ENCODE data around the gene ZMYND19. TPM values are rescaled to one million over a fixed set of nuclear protein-coding genes. Genes with fewer than 3 reads are reported as not detected.

The ZMYND19 gene
- 12.1 and 15.4 TPM in 2 replicates for total RNA-seq

DNA sequence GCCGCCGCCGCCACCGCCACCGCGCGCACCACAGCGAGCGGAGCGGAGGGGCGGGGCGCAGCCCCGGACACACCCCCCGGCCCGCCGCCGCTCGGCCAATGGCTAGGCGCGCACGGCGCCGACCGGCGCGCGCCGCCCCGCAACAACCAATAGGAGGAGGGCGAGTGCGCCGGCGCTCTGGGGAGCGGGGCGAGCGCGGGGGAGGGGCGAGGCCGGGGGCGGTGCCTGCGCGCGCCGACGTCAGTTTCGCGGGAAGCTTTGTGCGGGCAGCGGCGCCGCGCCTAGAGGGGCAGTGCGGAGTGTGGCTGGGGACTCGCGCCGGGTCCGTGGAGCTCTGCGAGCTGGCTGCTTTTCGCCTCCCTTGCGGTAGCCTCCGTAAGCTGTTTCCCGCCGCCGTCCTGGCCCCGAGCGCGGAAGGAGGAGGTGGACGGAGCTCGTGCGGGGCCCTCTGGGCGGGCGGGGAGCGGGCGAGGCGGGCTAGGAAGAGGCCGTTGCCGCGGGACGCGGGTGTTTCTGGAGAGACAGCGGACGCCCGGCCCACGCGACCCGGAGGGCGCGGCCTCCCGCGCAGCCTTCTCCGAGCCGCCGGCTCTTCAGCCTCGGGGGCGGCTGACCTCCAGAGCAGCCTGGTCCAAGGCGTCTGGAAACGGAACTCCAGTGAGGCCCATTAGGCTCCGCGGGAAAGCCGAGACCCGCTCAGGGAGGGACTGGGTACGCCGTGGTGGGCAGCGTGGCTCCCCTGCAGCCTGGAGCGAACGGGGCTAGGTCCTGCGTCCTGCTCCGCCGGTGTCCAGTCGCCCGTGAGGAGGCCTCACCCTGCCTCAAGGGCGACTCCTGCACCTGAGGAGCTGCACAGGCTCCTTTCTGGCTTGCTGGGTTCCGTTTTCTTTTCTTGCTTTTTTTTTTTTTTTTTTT, at the start of gene ZMYND19:
ZMYND19 (minus strand) TSS at position 44 of the 915 bp plus-strand sequence. CDS start 249 bp downstream, outside the sequence.

GRCh38 chr9:137618105-137619067, 28.1 kb upstream of the ZMYND19 start, which contains the start of gene EHMT1:
Gene EHMT1, plus strand, starts transcription at chr9:137619005. Its CDS starts 24 bp downstream, at chr9:137619029.

GRCh38 chr9:137605121-137606004, 15.1 kb upstream of the ZMYND19 start, which contains the start of gene ARRDC1:
Gene ARRDC1, plus strand, starts transcription at chr9:137605686. Its CDS starts 32 bp downstream, at chr9:137605718.

DNA sequence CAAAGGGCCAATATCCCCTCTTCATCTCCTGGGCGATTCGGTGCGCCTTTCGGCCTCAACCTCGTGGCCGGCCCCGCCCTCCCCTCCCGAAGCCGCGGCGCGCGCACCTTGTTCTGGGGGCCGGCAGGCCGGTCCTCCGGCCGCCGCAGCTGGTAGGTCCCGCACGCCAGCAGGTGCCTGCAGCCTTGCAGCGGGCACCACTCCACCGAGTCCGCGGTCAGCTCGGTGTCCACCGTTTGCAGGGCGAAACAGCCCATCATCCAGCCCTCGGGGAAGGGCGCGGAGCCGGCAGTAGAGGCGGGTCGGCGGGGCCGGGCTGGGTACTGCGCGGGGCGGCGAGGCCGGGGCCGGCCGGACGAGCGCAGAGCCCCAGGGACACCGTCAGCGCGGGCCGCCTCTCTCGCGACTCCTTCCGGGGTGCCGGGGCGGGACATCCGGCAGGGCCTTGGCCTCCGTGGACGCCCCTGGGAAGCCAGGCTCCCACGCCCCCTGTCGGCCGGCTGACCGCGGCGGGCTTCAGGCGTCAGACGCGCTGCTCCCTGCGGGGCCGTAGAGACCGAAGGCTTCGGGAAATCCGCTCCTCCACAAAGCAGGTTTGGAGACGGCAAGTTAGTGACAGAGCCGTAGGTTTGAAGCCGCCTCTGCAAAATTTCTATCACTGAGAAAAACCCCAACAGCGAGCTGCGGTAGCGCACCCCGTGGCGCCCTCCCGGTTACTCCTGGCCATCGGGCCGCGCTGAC, 11.6 kb downstream of the ZMYND19 start, which contains the start of gene DPH7:
DPH7 (minus strand) TSS at position 408 of the 741 bp plus-strand sequence; CDS start at position 260, 148 bp downstream.

DNA sequence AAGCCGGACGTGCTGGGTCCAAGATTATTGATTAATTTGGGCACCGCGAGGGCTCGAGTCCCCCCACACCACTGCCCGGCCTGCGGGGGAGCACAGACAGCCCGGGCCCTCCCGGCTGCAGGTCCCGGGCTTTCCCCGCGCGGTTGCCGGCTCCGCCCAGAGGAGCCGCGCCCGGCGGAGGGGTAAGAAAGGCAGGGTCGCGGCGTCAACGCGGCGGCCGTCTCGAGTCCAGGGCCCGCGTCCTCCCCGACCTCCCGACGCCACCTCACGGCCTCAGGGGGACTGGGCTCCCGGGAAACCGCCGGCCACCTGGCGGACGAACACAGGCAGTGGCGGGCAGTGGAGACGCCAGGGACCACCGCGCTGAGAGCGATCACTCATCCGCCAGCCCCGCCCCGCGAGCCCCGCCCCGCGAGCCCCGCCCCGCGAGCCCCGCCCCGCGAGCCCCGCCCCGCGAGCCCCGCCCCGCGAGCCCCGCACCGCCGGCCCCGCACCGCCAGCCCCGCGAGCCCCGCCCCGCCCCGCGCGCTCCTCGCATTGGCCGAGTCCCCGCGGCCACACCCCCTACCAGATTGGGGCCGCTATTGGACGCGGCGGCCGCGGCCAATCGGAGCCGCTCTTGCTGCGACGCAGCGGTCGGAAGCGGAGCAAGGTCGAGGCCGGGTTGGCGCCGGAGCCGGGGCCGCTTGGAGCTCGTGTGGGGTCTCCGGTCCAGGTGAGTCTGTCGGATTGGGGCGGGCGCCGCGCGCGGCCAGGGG, 38.9 kb downstream of the ZMYND19 start, which contains the start of gene MRPL41:
MRPL41 (plus strand) TSS at position 616 of the 758 bp plus-strand sequence. CDS start 203 bp downstream, outside the sequence.

GRCh38 chr9:137550231-137550621, 40.1 kb downstream of the ZMYND19 start, which contains the start of gene PNPLA7:
Gene PNPLA7, minus strand, starts transcription at chr9:137550402. Its CDS starts 205 bp downstream, at chr9:137550197.

Other genes starting within 250 kb of the ZMYND19 start
- 14.0 and 19.4 TPM in 2 replicates for gene EXD3, start 167.3 kb downstream of the ZMYND19 start, total RNA-seq
- 0.73 and 1.7 TPM in 2 replicates for gene NOXA1, start 167.1 kb downstream of the ZMYND19 start, total RNA-seq
- gene ENTPD8, start 149.2 kb downstream of the ZMYND19 start, total RNA-seq: 0.15 TPM in 1 of 2 replicates, not detected in the other
- 20.4 and 32.7 TPM in 2 replicates for gene NSMF, start 131.2 kb downstream of the ZMYND19 start, total RNA-seq
- 1.3 and 2.0 TPM in 2 replicates for gene PNPLA7, start 40.1 kb downstream of the ZMYND19 start, total RNA-seq
- gene MRPL41, start 38.6 kb downstream of the ZMYND19 start, total RNA-seq: 38.0 and 63.3 TPM in 2 replicates
- 18.9 and 25.5 TPM in 2 replicates for gene DPH7, start 11.6 kb downstream of the ZMYND19 start, total RNA-seq
- 16.6 and 17.2 TPM in 2 replicates for gene ARRDC1, start 15.2 kb upstream of the ZMYND19 start, total RNA-seq
- 57.0 and 61.7 TPM in 2 replicates for gene EHMT1, start 28.5 kb upstream of the ZMYND19 start, total RNA-seq